ENCODE data around the gene BRSK1. TPM values are rescaled to one million over a fixed set of nuclear protein-coding genes. Genes with fewer than 3 reads are reported as not detected.

The BRSK1 gene
- 10 to 100 TPM in 1 of 10 donors, 1 to 10 TPM in 9; 5.0 to 10.9 (median 8.0) TPM for polyA plus RNA-seq (ENCODE audit: insufficient read length in 10 of 10)
- long read RNA-seq, donor 1, result 0 reads
- long read RNA-seq, donor 2, result 0 reads
- long read RNA-seq, donor 3, result 0 reads
- long read RNA-seq, donor 4, partial matches to known transcripts, result 0 of 1 reads
- long read RNA-seq, donor 4, other reads (novel, unspliced or antisense), result 0 of 1 reads
- long read RNA-seq, donor 5, result 0 reads
- long read RNA-seq, donor 6, result 0 reads
- long read RNA-seq, donor 7, result 0 reads
- long read RNA-seq, donor 8, result 0 reads
- long read RNA-seq, donor 9, result 0 reads

- DNase-seq, result peak; percentile 62 to 83 (median 77)
Observed at GRCh38 chr19:55283548-55284377, at the start of gene BRSK1. BRSK1 (plus strand) TSS chr19:55283997; CDS start chr19:55284443, 446 bp downstream.

- no peak for DNase-seq
Observed at GRCh38 chr19:55238030-55238429, 45.8 kb upstream of the BRSK1 start.

GRCh38 chr19:55239004-55239403 lies 44.8 kb upstream of the BRSK1 start:
- no peak for DNase-seq

- DNase-seq, result no peak
Observed at GRCh38 chr19:55240713-55241020, 43.1 kb upstream of the BRSK1 start.

GRCh38 chr19:55241143-55241934 lies 42.5 kb upstream of the BRSK1 start:
- no peak for DNase-seq

GRCh38 chr19:55241935-55242464 lies 41.8 kb upstream of the BRSK1 start:
- no peak for DNase-seq

GRCh38 chr19:55242517-55242916 lies 41.3 kb upstream of the BRSK1 start:
- DNase-seq, result no peak

- no peak for DNase-seq
Observed at GRCh38 chr19:55244004-55244680, 39.7 kb upstream of the BRSK1 start.

- DNase-seq, result no peak
Observed at GRCh38 chr19:55245236-55245904, 38.4 kb upstream of the BRSK1 start.

- DNase-seq, result no peak
Observed at GRCh38 chr19:55246462-55247451, 37.0 kb upstream of the BRSK1 start.

GRCh38 chr19:55247621-55248099 lies 36.1 kb upstream of the BRSK1 start:
- peak in 1 of 3 donors; percentile 58 for DNase-seq

- no peak for DNase-seq
Observed at GRCh38 chr19:55248166-55248675, 35.6 kb upstream of the BRSK1 start.

- no peak for DNase-seq
Observed at GRCh38 chr19:55248704-55249103, 35.1 kb upstream of the BRSK1 start.

- DNase-seq, result no peak
Observed at GRCh38 chr19:55249841-55250240, 34.0 kb upstream of the BRSK1 start.

GRCh38 chr19:55250262-55251036 lies 33.3 kb upstream of the BRSK1 start:
- no peak for DNase-seq

- no peak for DNase-seq
Observed at GRCh38 chr19:55251341-55252081, 32.3 kb upstream of the BRSK1 start.

GRCh38 chr19:55252760-55253663 lies 30.8 kb upstream of the BRSK1 start:
- no peak for DNase-seq
